HepG2 (cell line): ENCODE results near the gene KSR1. TPM values are rescaled to one million over a fixed set of nuclear protein-coding genes. Genes with fewer than 3 reads are reported as not detected.

Experiments
- ATAC-seq: fragments of 200-7000 bp; cut with Tn5 transposase; 3 replicates; pipeline ENCODE4 v1.9.1; 2020; ENCODE audit warnings: mild to moderate bottlenecking, moderate library complexity
- BruUV-seq: library from RNA; stranded (reverse); fragments of 400-500 nt; replicated peaks from 2 replicates; lab custom pipeline; 2021; lab: Mats Ljungman, UMichigan
- CTCF ChIA-PET: fragments of 300-600 bp; formaldehyde crosslinking; extraction: SDS; loops from one replicate; lab custom pipeline; 2021; ENCODE audit warnings: low total read pairs, inconsistent platforms, low intra/inter-chr PET ratio; lab: Yijun Ruan, JAX
- POLR2A ChIA-PET: fragments of 350-600 bp; sonication (Branson Sonifier 250); formaldehyde crosslinking; loops from one replicate; lab custom pipeline; 2020; ENCODE audit warnings: antibody characterized with exemption, inconsistent platforms; lab: Yijun Ruan, JAX
- DNase-seq: peaks from one replicate; pipeline ENCODE4 v3.0.0-alpha.2; 2015; ENCODE audit warnings: low spot score
- FAIRE-seq: peaks from 3 replicates; lab custom pipeline; 2011; peaks lifted over from hg19 to GRCh38; lab: Jason Lieb, UNC
- H2AFZ ChIP-seq: one replicate; pipeline ENCODE4 v1.6.1; 2011; ENCODE audit warnings: low read length, inconsistent platforms
- H3K27ac ChIP-seq: fragments of 300-600 bp; 3 replicates; pipeline ENCODE4 v1.8.0; 2011; ENCODE audit warnings: mixed run types, mild to moderate bottlenecking, mixed read lengths, low read length, inconsistent platforms; ENCODE audit not compliant: insufficient read depth; ENCODE audit errors: extremely low read length
- H3K27me3 ChIP-seq, 2 experiments: fragments of 200-600 bp in 1 of 2; 2 replicates in 1 of 2; 3 replicates in 1 of 2; pipeline versions ENCODE4 v1.6.0 to v1.8.0; 2011; ENCODE audit warnings: low read length in 2 of 2, mild to moderate bottlenecking in 2 of 2, moderate library complexity in 2 of 2, inconsistent platforms in 1 of 2; ENCODE audit not compliant: insufficient read depth in 2 of 2, control insufficient read depth in 1 of 2
- H3K36me3 ChIP-seq, 2 experiments: fragments of 200-600 bp in 1 of 2; replicated peaks in 1 of 2; 2 replicates in 1 of 2; 3 replicates in 1 of 2; pipeline versions ENCODE4 v1.5.1 to v1.8.0; 2011; ENCODE audit warnings: low read length in 2 of 2, inconsistent platforms in 1 of 2; ENCODE audit not compliant: insufficient read depth in 2 of 2, control insufficient read depth in 1 of 2
- H3K4me1 ChIP-seq: 2 replicates; pipeline ENCODE4 v1.5.1; 2012; ENCODE audit warnings: low read length, inconsistent platforms; ENCODE audit not compliant: insufficient read depth
- H3K4me2 ChIP-seq: 2 replicates; pipeline ENCODE4 v1.6.0; 2011; ENCODE audit warnings: low read depth, low read length, inconsistent platforms
- H3K4me3 ChIP-seq, 3 experiments: fragments of 200-600 bp in 1 of 3; sonication (generic), shearing (Covaris generic) in 1 of 3; replicated peaks in 1 of 3; 2 replicates each; pipeline ENCODE4 v1.5.1; 2011 to 2016; ENCODE audit warnings: low read length in 3 of 3, inconsistent platforms in 2 of 3, low read depth in 2 of 3, mild to moderate bottlenecking in 2 of 3, control low read depth in 1 of 3, mixed read lengths in 1 of 3; ENCODE audit not compliant: insufficient read depth in 1 of 3
- H3K79me2 ChIP-seq: one replicate; pipeline ENCODE4 v1.6.1; 2011; ENCODE audit warnings: low read length, inconsistent platforms; ENCODE audit not compliant: insufficient read depth
- H3K9ac ChIP-seq: 2 replicates; pipeline ENCODE4 v1.6.0; 2011; ENCODE audit warnings: mild to moderate bottlenecking, low read depth, low read length, inconsistent platforms; ENCODE audit not compliant: insufficient read depth
- H3K9me3 ChIP-seq: 2 replicates; pipeline ENCODE4 v1.5.1; 2012; ENCODE audit warnings: mild to moderate bottlenecking, low read length
- H4K20me1 ChIP-seq: 2 replicates; pipeline ENCODE4 v1.6.0; 2011; ENCODE audit warnings: inconsistent platforms, mild to moderate bottlenecking, low read length, moderate library complexity; ENCODE audit not compliant: insufficient read depth
- ELK4 ChIP-seq: sonication (generic); formaldehyde crosslinking; IDR thresholded peaks from 2 replicates; pipeline ENCODE4 v1.9.0; 2021; ENCODE audit warnings: missing genetic modification reagents, borderline replicate concordance
- HIVEP1 ChIP-seq: sonication (generic); formaldehyde crosslinking; IDR thresholded peaks from 2 replicates; pipeline ENCODE4 v1.4.0; 2020; ENCODE audit warnings: mild to moderate bottlenecking, missing genetic modification reagents
- HNF1A ChIP-seq, 2 experiments: sonication (generic) in 1 of 2; formaldehyde crosslinking in 1 of 2; IDR thresholded peaks; 2 replicates each; pipeline versions ENCODE4 v1.4.0 to v1.6.1; 2016 to 2020; ENCODE audit warnings: borderline replicate concordance in 1 of 2, low read depth in 1 of 2, mild to moderate bottlenecking in 1 of 2, missing genetic modification reagents in 1 of 2
- KAT2B ChIP-seq: fragments of 150-350 bp; IDR thresholded peaks from 2 replicates; pipeline ENCODE4 v1.6.1; 2014; ENCODE audit warnings: low read depth, low read length, borderline replicate concordance
- KAT7 ChIP-seq: IDR thresholded peaks from 2 replicates; pipeline ENCODE4 v1.6.1; 2018; ENCODE audit warnings: borderline replicate concordance, missing compliant biosample characterization
- MBD4 ChIP-seq: IDR thresholded peaks from 2 replicates; pipeline ENCODE4 v1.6.1; 2012; ENCODE audit warnings: low read length, inconsistent platforms, borderline replicate concordance
- UBTF ChIP-seq: sonication (generic); formaldehyde crosslinking; IDR thresholded peaks from 2 replicates; pipeline ENCODE4 v1.4.0; 2020; ENCODE audit warnings: mild to moderate bottlenecking, missing genetic modification reagents
- YY1 ChIP-seq: IDR thresholded peaks from 2 replicates; pipeline ENCODE4 v1.6.1; 2011; ENCODE audit warnings: low read length, low read depth, moderate library complexity, mild to moderate bottlenecking; ENCODE audit not compliant: insufficient read depth, insufficient replicate concordance
- ZFP82 ChIP-seq: sonication (generic); formaldehyde crosslinking; IDR thresholded peaks from 2 replicates; pipeline ENCODE4 v1.5.1; 2020; ENCODE audit warnings: mild to moderate bottlenecking, missing genetic modification reagents, borderline replicate concordance
- ZNF747 ChIP-seq: sonication (generic); formaldehyde crosslinking; IDR thresholded peaks from 2 replicates; pipeline ENCODE4 v1.8.1; 2023; ENCODE audit warnings: missing genetic modification reagents, mild to moderate bottlenecking, borderline replicate concordance
- ZNF780A ChIP-seq: sonication (generic); formaldehyde crosslinking; IDR thresholded peaks from 2 replicates; pipeline ENCODE4 v1.8.0; 2022; ENCODE audit warnings: mild to moderate bottlenecking, missing genetic modification reagents, moderate library complexity
- ZNF782 ChIP-seq: sonication (generic); formaldehyde crosslinking; IDR thresholded peaks from 2 replicates; pipeline ENCODE4 v1.4.0; 2020; ENCODE audit warnings: missing genetic modification reagents, mild to moderate bottlenecking, borderline replicate concordance
- WGBS: methylation state at CpG from one replicate; pipeline ENCODE4 v1.1.6; 2017; ENCODE audit warnings: low lambda C conversion rate; 5-methylcytosine and 5-hydroxymethylcytosine counted together
- in situ Hi-C: cut with HindIII; loops from 2 replicates; pipeline ENCODE4 v1.10.0; 2017; ENCODE audit warnings: low pct_unique_long_range_greater_than_20kb; ENCODE audit not compliant: extremely low pct_ligation_motif_present
- intact Hi-C: fragments of 100-400 bp; cut with micrococcal nuclease; formaldehyde crosslinking; loops from one replicate; pipeline ENCODE4 v1.10.0; 2022; ENCODE audit not compliant: unreplicated experiment
- polyA plus RNA-seq, 8 experiments: library from polyadenylated mRNA; depleted of rRNA in 3 of 8; stranded (reverse) in 7 of 8; unstranded in 1 of 8; fragments of >200 nt; fragmentation: Illumina TruSeq in 4 of 8; extraction: Trizol in 4 of 8; gene quantifications; 2 replicates each; pipeline versions ENCODE4 v1.2.1 to v1.2.3, GENCODE V29; 2011 to 2016; ENCODE audit warnings: low read depth in 4 of 8, missing spikeins in 1 of 8, mixed read lengths in 1 of 8; ENCODE audit not compliant: insufficient read depth in 1 of 8
- total RNA-seq, 5 experiments: library from RNA; depleted of rRNA; stranded (reverse); fragments of >200 nt; fragmentation: Illumina TruSeq; extraction: Trizol; gene quantifications; 2 replicates each; pipeline ENCODE4 v1.2.3, GENCODE V29; 2016; ENCODE audit warnings: low read depth in 1 of 5
- TF ChIP-seq, protein P1 (sequence below): IDR thresholded peaks from 2 replicates; pipeline ENCODE4 v1.6.1; 2018; ENCODE audit warnings: missing genetic modification reagents

KSR1 gene
- total and polyA plus RNA-seq, 2 of the 13 experiments (the other 11 are each of a cell fraction or from before 2014, with no cell fraction given) = 10.1 to 16.6 TPM

GRCh38 chr17:27456681-27457359 lies 572 bp downstream of the KSR1 start:
- no TSS peak for BruUV-seq
- Histone ChIP-seq H3K4me2 (peak overlapping the region; percentile 77), H3K9ac (peak overlapping the region; percentile 66), H3K4me3 (peak overlapping the region; percentile 83 to 87 (median 84)), H3K27me3 (peaks cover 0 to 16% of the 10 kb centered on the region in 2 experiments; a peak in 1 of 5 replicates), H2AFZ (no peak overlapping the region), H3K4me1 (peaks cover 47% of the 10 kb centered on the region), H3K9me3 (no peaks in the 10 kb centered on the region), H3K79me2 (peaks cover 44% of the 10 kb centered on the region), H3K27ac (peak overlapping the region; percentile 82), H4K20me1 (no peaks in the 10 kb centered on the region), H3K36me3 (no peaks in the 10 kb centered on the region)
- ATAC-seq (no peak), DNase-seq (no peak), FAIRE-seq (no peak)
- in situ Hi-C loops = loop anchor here (5.0 to 10.0 kb wide), 2 partner anchors 35 to 222 kb away; no protein-coding TSS in a partner anchor
- WGBS = 0% methylated on average over 20 of the region's 57 CpGs
- intact Hi-C loops = loop anchor here (1.0 to 5.0 kb wide), 4 partner anchors 102 to 220 kb away; no protein-coding TSS in a partner anchor
- ChIA-PET POLR2A (interaction anchor here (0.7 to 1.4 kb wide), 6 partner anchors 10 to 162 kb away, joined by 3 to 5 read pairs (median 3); no protein-coding TSS in a partner anchor), CTCF (interaction anchor here (1.0 to 2.9 kb wide), 3 partner anchors 113 to 220 kb away, joined by 3 to 15 read pairs (median 3); no protein-coding TSS in a partner anchor)
- TF ChIP-seq KAT2B (no peak), MBD4 (no peak), KAT7 (no peak), YY1 (no peak), ZNF747 (CRISPR knock-in tag) (0 out of 2 replicates have a peak, but pooled peaks have one; percentile 44), UBTF (CRISPR knock-in tag) (0 out of 2 replicates have a peak, but pooled peaks have one; percentile 4), HIVEP1 (CRISPR knock-in tag) (no peak), ELK4 (CRISPR knock-in tag) (no peak), HNF1A (IDR thresholded peaks at IDR 0.05; ENCODE audit: low read depth) (no peak), HNF1A (CRISPR knock-in tag; IDR thresholded peaks at IDR 0.05; ENCODE audit: borderline replicate concordance) (no peak), ZFP82 (0 out of 2 replicates have a peak, but pooled peaks have one; percentile 49), ZNF782 (no peak), ZNF780A (CRISPR knock-in tag) (no peak)
- TF ChIP-seq, protein P1, sequence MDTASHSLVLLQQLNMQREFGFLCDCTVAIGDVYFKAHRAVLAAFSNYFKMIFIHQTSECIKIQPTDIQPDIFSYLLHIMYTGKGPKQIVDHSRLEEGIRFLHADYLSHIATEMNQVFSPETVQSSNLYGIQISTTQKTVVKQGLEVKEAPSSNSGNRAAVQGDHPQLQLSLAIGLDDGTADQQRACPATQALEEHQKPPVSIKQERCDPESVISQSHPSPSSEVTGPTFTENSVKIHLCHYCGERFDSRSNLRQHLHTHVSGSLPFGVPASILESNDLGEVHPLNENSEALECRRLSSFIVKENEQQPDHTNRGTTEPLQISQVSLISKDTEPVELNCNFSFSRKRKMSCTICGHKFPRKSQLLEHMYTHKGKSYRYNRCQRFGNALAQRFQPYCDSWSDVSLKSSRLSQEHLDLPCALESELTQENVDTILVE = no peak
